HepG2 (cell line): ENCODE data around the gene LSR. TPM values are rescaled to one million over a fixed set of nuclear protein-coding genes. Genes with fewer than 3 reads are reported as not detected.

Experiments used
- AKAP8 ChIP-seq: sonication (generic); formaldehyde crosslinking; IDR thresholded peaks from 2 replicates; pipeline ENCODE4 v1.5.1; 2020; ENCODE audit warnings: mild to moderate bottlenecking, missing genetic modification reagents
- DRAP1 ChIP-seq: IDR thresholded peaks from 2 replicates; pipeline ENCODE4 v1.6.1; 2016; ENCODE audit warnings: missing genetic modification reagents, missing compliant biosample characterization
- ELK4 ChIP-seq: sonication (generic); formaldehyde crosslinking; IDR thresholded peaks from 2 replicates; pipeline ENCODE4 v1.9.0; 2021; ENCODE audit warnings: missing genetic modification reagents, borderline replicate concordance
- ETV6 ChIP-seq: sonication (generic); formaldehyde crosslinking; conservative IDR thresholded peaks from 2 replicates; pipeline ENCODE4 v1.4.0; 2020; ENCODE audit warnings: missing genetic modification reagents
- FOXA1 ChIP-seq, 2 experiments: fragments of 450-650 bp in 1 of 2; sonication (generic) in 1 of 2; formaldehyde crosslinking in 1 of 2; IDR thresholded peaks; 2 replicates each; pipeline versions ENCODE4 v1.4.0 to v1.6.1; 2016 to 2020; ENCODE audit warnings: missing genetic modification reagents in 1 of 2
- GZF1 ChIP-seq: sonication (generic); formaldehyde crosslinking; IDR thresholded peaks from 2 replicates; pipeline ENCODE4 v1.5.1; 2020; ENCODE audit warnings: mild to moderate bottlenecking, missing genetic modification reagents
- HNF4A ChIP-seq: sonication (generic); formaldehyde crosslinking; IDR thresholded peaks from 2 replicates; pipeline ENCODE4 v1.4.0; 2020; ENCODE audit warnings: missing genetic modification reagents
- HOXA9 ChIP-seq: sonication (generic); formaldehyde crosslinking; IDR thresholded peaks from 2 replicates; pipeline ENCODE4 v1.8.1; 2022; ENCODE audit warnings: missing genetic modification reagents, mild to moderate bottlenecking, moderate library complexity, borderline replicate concordance
- MAF1 ChIP-seq: sonication (generic); formaldehyde crosslinking; IDR thresholded peaks from 2 replicates; pipeline ENCODE4 v1.5.0; 2020; ENCODE audit warnings: missing genetic modification reagents, borderline replicate concordance
- MXI1 ChIP-seq: IDR thresholded peaks from 3 replicates; pipeline ENCODE4 v1.6.1; 2012; ENCODE audit warnings: low read depth, low read length, inconsistent platforms, borderline replicate concordance
- NFYB ChIP-seq: sonication (generic); formaldehyde crosslinking; IDR thresholded peaks from 2 replicates; pipeline ENCODE4 v1.4.0; 2020; ENCODE audit warnings: missing genetic modification reagents
- PCBP1 ChIP-seq: fragments of 200-400 bp; formaldehyde crosslinking; IDR thresholded peaks from 2 replicates; pipeline ENCODE4 v1.6.1; 2017; ENCODE audit warnings: mild to moderate bottlenecking, low read depth, low read length, borderline replicate concordance
- POLR2AphosphoS5 ChIP-seq: IDR thresholded peaks from 2 replicates; pipeline ENCODE4 v1.6.1; 2012; ENCODE audit warnings: low read depth, low read length
- SALL1 ChIP-seq: sonication (generic); formaldehyde crosslinking; IDR thresholded peaks from 2 replicates; pipeline ENCODE4 v1.8.0; 2022; ENCODE audit warnings: mild to moderate bottlenecking, missing genetic modification reagents
- SP2 ChIP-seq: sonication (generic); formaldehyde crosslinking; IDR thresholded peaks from 2 replicates; pipeline ENCODE4 v1.5.1; 2020; ENCODE audit warnings: mild to moderate bottlenecking, missing genetic modification reagents
- TAF1 ChIP-seq: sonication (generic); formaldehyde crosslinking; IDR thresholded peaks from 2 replicates; pipeline ENCODE4 v1.4.0; 2020; ENCODE audit warnings: missing genetic modification reagents
- TCF12 ChIP-seq, 2 experiments: fragments of 450-650 bp in 1 of 2; sonication (generic) in 1 of 2; formaldehyde crosslinking in 1 of 2; IDR thresholded peaks; 2 replicates each; pipeline versions ENCODE4 v1.6.1 to v1.8.0; 2017 to 2022; ENCODE audit warnings: antibody characterized with exemption in 1 of 2, mild to moderate bottlenecking in 1 of 2, missing genetic modification reagents in 1 of 2, moderate library complexity in 1 of 2
- TGIF2 ChIP-seq: IDR thresholded peaks from 2 replicates; pipeline ENCODE4 v1.6.1; 2016; ENCODE audit warnings: control low read depth, missing compliant biosample characterization
- THAP9 ChIP-seq: sonication (generic); formaldehyde crosslinking; IDR thresholded peaks from 2 replicates; pipeline ENCODE4; 2020; ENCODE audit warnings: missing genetic modification reagents, mild to moderate bottlenecking, borderline replicate concordance
- ZBTB34 ChIP-seq: sonication (generic); formaldehyde crosslinking; IDR thresholded peaks from 2 replicates; pipeline ENCODE4 v1.8.0; 2022; ENCODE audit warnings: mild to moderate bottlenecking, missing genetic modification reagents
- ZNF121 ChIP-seq: sonication (generic); formaldehyde crosslinking; IDR thresholded peaks from 2 replicates; pipeline ENCODE4 v1.5.0; 2020; ENCODE audit warnings: mild to moderate bottlenecking, missing genetic modification reagents
- ZNF274 ChIP-seq: sonication (generic); formaldehyde crosslinking; IDR thresholded peaks from 2 replicates; pipeline ENCODE4 v1.5.1; 2020; ENCODE audit warnings: mild to moderate bottlenecking, missing genetic modification reagents
- ZNF580 ChIP-seq: IDR thresholded peaks from 2 replicates; pipeline ENCODE4 v1.6.1; 2016; ENCODE audit warnings: low read depth, borderline replicate concordance
- polyA plus RNA-seq, 8 experiments: library from polyadenylated mRNA; depleted of rRNA in 3 of 8; stranded (reverse) in 7 of 8; unstranded in 1 of 8; fragments of >200 nt; fragmentation: Illumina TruSeq in 4 of 8; extraction: Trizol in 4 of 8; gene quantifications; 2 replicates each; pipeline versions ENCODE4 v1.2.1 to v1.2.3, GENCODE V29; 2011 to 2016; ENCODE audit warnings: low read depth in 4 of 8, missing spikeins in 1 of 8, mixed read lengths in 1 of 8; ENCODE audit not compliant: insufficient read depth in 1 of 8
- total RNA-seq, 5 experiments: library from RNA; depleted of rRNA; stranded (reverse); fragments of >200 nt; fragmentation: Illumina TruSeq; extraction: Trizol; gene quantifications; 2 replicates each; pipeline ENCODE4 v1.2.3, GENCODE V29; 2016; ENCODE audit warnings: low read depth in 1 of 5

Gene LSR
- total and polyA plus RNA-seq, 2 of the 13 experiments (the other 11 are each of a cell fraction or from before 2014, with no cell fraction given): 29.2 to 79.2 TPM

- TF ChIP-seq NFYB (CRISPR knock-in tag): peak; percentile 8; the same call in 1 of the 2 replicates
- TF ChIP-seq THAP9: peak; percentile 72; the same call in 1 of the 2 replicates
- no peak for TF ChIP-seq TGIF2
- TF ChIP-seq ETV6 (CRISPR knock-in tag): peak; percentile 86
- peak; percentile 50; the same call in 1 of the 2 replicates for TF ChIP-seq ZNF121 (CRISPR knock-in tag)
- TF ChIP-seq HOXA9 (CRISPR knock-in tag): peak; percentile 68
- peak; percentile 97 for TF ChIP-seq TAF1 (CRISPR knock-in tag)
- peak; percentile 73 for TF ChIP-seq SALL1 (CRISPR knock-in tag)
- no peak for TF ChIP-seq GZF1 (CRISPR knock-in tag)
- TF ChIP-seq POLR2AphosphoS5: peak; percentile 95
- TF ChIP-seq AKAP8 (CRISPR knock-in tag): peak; percentile 19; the same call in 1 of the 2 replicates
- peak; percentile 69; the same call in 1 of the 2 replicates for TF ChIP-seq ZNF274
- TF ChIP-seq HNF4A: peak; percentile 37; the same call in 1 of the 2 replicates
- TF ChIP-seq FOXA1 (IDR thresholded peaks at IDR 0.05): peak; percentile 81
- peak; percentile 99 for TF ChIP-seq FOXA1 (CRISPR knock-in tag; IDR thresholded peaks at IDR 0.05)
- TF ChIP-seq MAF1 (CRISPR knock-in tag): no peak; the same call in 1 of the 2 replicates
- peak; percentile 33 for TF ChIP-seq SP2
- TF ChIP-seq MXI1: peak; percentile 50; the same call in 1 of the 3 replicates
- peak; percentile 98 for TF ChIP-seq DRAP1
- peak; percentile 98; the same call in 1 of the 2 replicates for TF ChIP-seq PCBP1
- TF ChIP-seq ELK4: 0 out of 2 replicates have a peak, but pooled peaks have one; percentile 19
- peak; percentile 67; the same call in 1 of the 2 replicates for TF ChIP-seq ZBTB34 (CRISPR knock-in tag)
- no peak for TF ChIP-seq TCF12 (IDR thresholded peaks at IDR 0.05)
- peak; percentile 62; the same call in 1 of the 2 replicates for TF ChIP-seq TCF12 (CRISPR knock-in tag; IDR thresholded peaks at IDR 0.05)
- TF ChIP-seq ZNF580 (CRISPR knock-in tag): peak; percentile 93
These were observed at the start of gene LSR (continued) for GRCh38 chr19:35248310-35249145.
